K562 (cell line): ENCODE results near the gene UIMC1. TPM values are rescaled to one million over a fixed set of nuclear protein-coding genes. Genes with fewer than 3 reads are reported as not detected.

Experiments used
- BRD9 ChIP-seq: fragments of 450-650 bp; IDR thresholded peaks from 2 replicates; pipeline ENCODE4 v1.6.1; 2018; ENCODE audit warnings: low read depth; ENCODE audit not compliant: partially characterized antibody
- EP400 ChIP-seq: fragments of 450-650 bp; IDR thresholded peaks from 2 replicates; pipeline ENCODE4 v1.6.1; 2017; ENCODE audit warnings: antibody characterized with exemption, mild to moderate bottlenecking, moderate library complexity
- GABPA ChIP-seq: fragments of 200-800 bp; sonication (Bioruptor generic); conservative IDR thresholded peaks from 2 replicates; pipeline ENCODE4 v1.6.1; 2016; ENCODE audit warnings: low read depth, missing genetic modification characterization, missing compliant biosample characterization
- JUND ChIP-seq, 2 experiments: IDR thresholded peaks; 2 replicates in 1 of 2; 3 replicates in 1 of 2; pipeline ENCODE4 v1.6.1; 2011; ENCODE audit warnings: borderline replicate concordance in 2 of 2, low read depth in 2 of 2, low read length in 2 of 2, improper control_type of control experiment in 1 of 2, missing biosample characterization in 1 of 2, missing genetic modification characterization in 1 of 2, missing genetic modification reagents in 1 of 2
- MAFG ChIP-seq: fragments of 450-650 bp; conservative IDR thresholded peaks from 2 replicates; pipeline ENCODE4 v1.6.1; 2016; ENCODE audit warnings: missing genetic modification characterization, missing compliant biosample characterization
- NFE2 ChIP-seq: IDR thresholded peaks from 2 replicates; pipeline ENCODE4 v1.6.1; 2014; ENCODE audit warnings: antibody characterized with exemption, low read depth
- RBM14 ChIP-seq: fragments of 200-400 bp; formaldehyde crosslinking; IDR thresholded peaks from 2 replicates; pipeline ENCODE4 v1.6.1; 2018; ENCODE audit warnings: low read depth, mild to moderate bottlenecking, low read length, moderate library complexity, borderline replicate concordance; ENCODE audit not compliant: insufficient read depth
- SIN3B ChIP-seq: fragments of 450-650 bp; IDR thresholded peaks from 2 replicates; pipeline ENCODE4 v1.6.1; 2017; ENCODE audit warnings: low read depth, mild to moderate bottlenecking, moderate library complexity
- SMARCC2 ChIP-seq: fragments of 450-650 bp; IDR thresholded peaks from 2 replicates; pipeline ENCODE4 v1.6.1; 2017; ENCODE audit warnings: antibody characterized with exemption, moderate library complexity, mild to moderate bottlenecking, low read depth
- TEAD4 ChIP-seq, 2 experiments: sonication (generic) in 1 of 2; formaldehyde crosslinking in 1 of 2; IDR thresholded peaks; 2 replicates each; pipeline versions ENCODE4 v1.6.1 to v1.8.0; 2012 to 2022; ENCODE audit warnings: borderline replicate concordance in 1 of 2, inconsistent platforms in 1 of 2, low read length in 1 of 2, mild to moderate bottlenecking in 1 of 2, missing genetic modification reagents in 1 of 2
- ZNF316 ChIP-seq: fragments of 450-650 bp; IDR thresholded peaks from 2 replicates; pipeline ENCODE4 v1.6.1; 2016
- ZNF551 ChIP-seq: fragments of 250-450 bp; sonication (Bioruptor Pico); IDR thresholded peaks from 2 replicates; pipeline ENCODE4 v1.5.0; 2021; ENCODE audit warnings: mild to moderate bottlenecking, moderate library complexity
- polyA plus RNA-seq, 8 experiments: library from polyadenylated mRNA; depleted of rRNA in 4 of 8; stranded (reverse) in 5 of 8; unstranded in 3 of 8; fragments of >200 nt; fragmentation: Nextera tagmentation in 2 of 8; fragmentation: Illumina TruSeq in 1 of 8; extraction: Ambion mirVana in 2 of 8; extraction: Trizol in 1 of 8; gene quantifications; 2 replicates each; pipeline versions ENCODE4 v1.2.1 to v1.2.3, GENCODE V29; 2011 to 2014; ENCODE audit warnings: inconsistent platforms in 1 of 8, missing spikeins in 1 of 8
- total RNA-seq, 7 experiments: library from RNA; depleted of rRNA in 6 of 7; stranded (reverse); fragments of >200 nt in 6 of 7; fragmentation: Illumina TruSeq in 2 of 7; extraction: Trizol in 2 of 7; gene quantifications; 2 replicates each; pipeline versions ENCODE4 v1.2.1 to v1.2.3, GENCODE V29; 2011 to 2021; ENCODE audit warnings: low replicate concordance in 1 of 7
- TF ChIP-seq, protein P1 (sequence below): fragments of 250-450 bp; sonication (Bioruptor Pico); IDR thresholded peaks from 2 replicates; pipeline ENCODE4 v1.4.0; 2020
- TF ChIP-seq, protein P2 (sequence below): fragments of 450-650 bp; IDR thresholded peaks from 2 replicates; pipeline ENCODE4 v1.6.1; 2017; ENCODE audit warnings: antibody characterized with exemption, mild to moderate bottlenecking
- TF ChIP-seq, protein P3 (sequence below): fragments of 450-650 bp; IDR thresholded peaks from 2 replicates; pipeline ENCODE4 v1.6.1; 2018; ENCODE audit not compliant: partially characterized antibody
- TF ChIP-seq, protein P4 (sequence below): fragments of 450-650 bp; formaldehyde crosslinking; IDR thresholded peaks from 2 replicates; pipeline ENCODE4 v1.4.0; 2022; ENCODE audit warnings: missing genetic modification characterization

UIMC1 gene
- total and polyA plus RNA-seq, 9 of the 15 experiments (the other 6 are each of a cell fraction or from before 2014, with no cell fraction given), result 14.9 to 51.7 (median 36.8) TPM

DNA sequence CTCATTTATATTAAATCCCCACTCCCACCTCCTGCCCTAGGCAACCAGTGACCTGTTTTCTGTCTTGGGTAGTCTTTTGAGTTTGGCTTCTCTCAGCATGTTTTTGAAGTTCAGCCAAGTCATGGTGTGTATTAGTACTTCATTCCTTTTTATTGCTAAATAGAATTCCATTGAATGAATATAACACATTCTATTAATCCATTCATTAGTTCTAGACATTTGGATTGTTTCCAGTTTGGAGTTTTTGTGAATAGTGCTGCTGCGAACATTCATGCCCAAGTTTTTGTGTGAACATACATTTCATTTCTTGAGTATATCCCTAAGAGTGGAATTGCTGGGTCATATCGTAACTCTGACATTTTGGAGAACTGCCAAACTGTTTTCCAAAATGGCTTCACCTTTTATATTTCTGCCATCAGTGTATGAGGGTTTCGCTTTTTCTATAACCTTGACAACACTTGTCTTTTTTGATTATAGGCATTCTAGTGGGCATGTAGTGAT lies 18.6 kb upstream of the UIMC1 start (continued):
- no peak for TF ChIP-seq SIN3B
- no peak for TF ChIP-seq JUND (IDR thresholded peaks at IDR 0.05; ENCODE audit: borderline replicate concordance, low read depth, low read length)
- TF ChIP-seq JUND (tag; IDR thresholded peaks at IDR 0.05; ENCODE audit: borderline replicate concordance, low read depth, low read length), result peak; percentile 61; the same call in 1 of the 3 replicates
- TF ChIP-seq EP400, result 0 out of 2 replicates have a peak, but pooled peaks have one; percentile 18
- TF ChIP-seq, protein P1, sequence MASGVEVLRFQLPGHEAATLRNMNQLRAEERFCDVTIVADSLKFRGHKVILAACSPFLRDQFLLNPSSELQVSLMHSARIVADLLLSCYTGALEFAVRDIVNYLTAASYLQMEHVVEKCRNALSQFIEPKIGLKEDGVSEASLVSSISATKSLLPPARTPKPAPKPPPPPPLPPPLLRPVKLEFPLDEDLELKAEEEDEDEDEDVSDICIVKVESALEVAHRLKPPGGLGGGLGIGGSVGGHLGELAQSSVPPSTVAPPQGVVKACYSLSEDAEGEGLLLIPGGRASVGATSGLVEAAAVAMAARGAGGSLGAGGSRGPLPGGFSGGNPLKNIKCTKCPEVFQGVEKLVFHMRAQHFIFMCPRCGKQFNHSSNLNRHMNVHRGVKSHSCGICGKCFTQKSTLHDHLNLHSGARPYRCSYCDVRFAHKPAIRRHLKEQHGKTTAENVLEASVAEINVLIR (CRISPR knock-in tag), result no peak
- TF ChIP-seq, protein P2, sequence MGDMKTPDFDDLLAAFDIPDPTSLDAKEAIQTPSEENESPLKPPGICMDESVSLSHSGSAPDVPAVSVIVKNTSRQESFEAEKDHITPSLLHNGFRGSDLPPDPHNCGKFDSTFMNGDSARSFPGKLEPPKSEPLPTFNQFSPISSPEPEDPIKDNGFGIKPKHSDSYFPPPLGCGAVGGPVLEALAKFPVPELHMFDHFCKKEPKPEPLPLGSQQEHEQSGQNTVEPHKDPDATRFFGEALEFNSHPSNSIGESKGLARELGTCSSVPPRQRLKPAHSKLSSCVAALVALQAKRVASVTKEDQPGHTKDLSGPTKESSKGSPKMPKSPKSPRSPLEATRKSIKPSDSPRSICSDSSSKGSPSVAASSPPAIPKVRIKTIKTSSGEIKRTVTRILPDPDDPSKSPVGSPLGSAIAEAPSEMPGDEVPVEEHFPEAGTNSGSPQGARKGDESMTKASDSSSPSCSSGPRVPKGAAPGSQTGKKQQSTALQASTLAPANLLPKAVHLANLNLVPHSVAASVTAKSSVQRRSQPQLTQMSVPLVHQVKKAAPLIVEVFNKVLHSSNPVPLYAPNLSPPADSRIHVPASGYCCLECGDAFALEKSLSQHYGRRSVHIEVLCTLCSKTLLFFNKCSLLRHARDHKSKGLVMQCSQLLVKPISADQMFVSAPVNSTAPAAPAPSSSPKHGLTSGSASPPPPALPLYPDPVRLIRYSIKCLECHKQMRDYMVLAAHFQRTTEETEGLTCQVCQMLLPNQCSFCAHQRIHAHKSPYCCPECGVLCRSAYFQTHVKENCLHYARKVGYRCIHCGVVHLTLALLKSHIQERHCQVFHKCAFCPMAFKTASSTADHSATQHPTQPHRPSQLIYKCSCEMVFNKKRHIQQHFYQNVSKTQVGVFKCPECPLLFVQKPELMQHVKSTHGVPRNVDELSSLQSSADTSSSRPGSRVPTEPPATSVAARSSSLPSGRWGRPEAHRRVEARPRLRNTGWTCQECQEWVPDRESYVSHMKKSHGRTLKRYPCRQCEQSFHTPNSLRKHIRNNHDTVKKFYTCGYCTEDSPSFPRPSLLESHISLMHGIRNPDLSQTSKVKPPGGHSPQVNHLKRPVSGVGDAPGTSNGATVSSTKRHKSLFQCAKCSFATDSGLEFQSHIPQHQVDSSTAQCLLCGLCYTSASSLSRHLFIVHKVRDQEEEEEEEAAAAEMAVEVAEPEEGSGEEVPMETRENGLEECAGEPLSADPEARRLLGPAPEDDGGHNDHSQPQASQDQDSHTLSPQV, result peak; percentile 43; the same call in 1 of the 2 replicates
- TF ChIP-seq NFE2, result peak; percentile 73
- TF ChIP-seq GABPA, result no peak
- TF ChIP-seq ZNF316, result peak; percentile 76
- TF ChIP-seq, protein P3, sequence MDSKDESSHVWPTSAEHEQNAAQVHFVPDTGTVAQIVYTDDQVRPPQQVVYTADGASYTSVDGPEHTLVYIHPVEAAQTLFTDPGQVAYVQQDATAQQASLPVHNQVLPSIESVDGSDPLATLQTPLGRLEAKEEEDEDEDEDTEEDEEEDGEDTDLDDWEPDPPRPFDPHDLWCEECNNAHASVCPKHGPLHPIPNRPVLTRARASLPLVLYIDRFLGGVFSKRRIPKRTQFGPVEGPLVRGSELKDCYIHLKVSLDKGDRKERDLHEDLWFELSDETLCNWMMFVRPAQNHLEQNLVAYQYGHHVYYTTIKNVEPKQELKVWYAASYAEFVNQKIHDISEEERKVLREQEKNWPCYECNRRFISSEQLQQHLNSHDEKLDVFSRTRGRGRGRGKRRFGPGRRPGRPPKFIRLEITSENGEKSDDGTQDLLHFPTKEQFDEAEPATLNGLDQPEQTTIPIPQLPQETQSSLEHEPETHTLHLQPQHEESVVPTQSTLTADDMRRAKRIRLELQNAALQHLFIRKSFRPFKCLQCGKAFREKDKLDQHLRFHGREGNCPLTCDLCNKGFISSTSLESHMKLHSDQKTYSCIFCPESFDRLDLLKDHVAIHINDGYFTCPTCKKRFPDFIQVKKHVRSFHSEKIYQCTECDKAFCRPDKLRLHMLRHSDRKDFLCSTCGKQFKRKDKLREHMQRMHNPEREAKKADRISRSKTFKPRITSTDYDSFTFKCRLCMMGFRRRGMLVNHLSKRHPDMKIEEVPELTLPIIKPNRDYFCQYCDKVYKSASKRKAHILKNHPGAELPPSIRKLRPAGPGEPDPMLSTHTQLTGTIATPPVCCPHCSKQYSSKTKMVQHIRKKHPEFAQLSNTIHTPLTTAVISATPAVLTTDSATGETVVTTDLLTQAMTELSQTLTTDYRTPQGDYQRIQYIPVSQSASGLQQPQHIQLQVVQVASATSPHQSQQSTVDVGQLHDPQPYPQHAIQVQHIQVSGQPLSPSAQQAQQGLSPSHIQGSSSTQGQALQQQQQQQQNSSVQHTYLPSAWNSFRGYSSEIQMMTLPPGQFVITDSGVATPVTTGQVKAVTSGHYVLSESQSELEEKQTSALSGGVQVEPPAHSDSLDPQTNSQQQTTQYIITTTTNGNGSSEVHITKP, result no peak
- 0 out of 2 replicates have a peak, but pooled peaks have one; percentile 18 for TF ChIP-seq SMARCC2
- peak; percentile 52 for TF ChIP-seq TEAD4 (IDR thresholded peaks at IDR 0.05; ENCODE audit: low read length)
- TF ChIP-seq TEAD4 (CRISPR knock-in tag; IDR thresholded peaks at IDR 0.05; ENCODE audit: borderline replicate concordance), result no peak
- TF ChIP-seq, protein P4, sequence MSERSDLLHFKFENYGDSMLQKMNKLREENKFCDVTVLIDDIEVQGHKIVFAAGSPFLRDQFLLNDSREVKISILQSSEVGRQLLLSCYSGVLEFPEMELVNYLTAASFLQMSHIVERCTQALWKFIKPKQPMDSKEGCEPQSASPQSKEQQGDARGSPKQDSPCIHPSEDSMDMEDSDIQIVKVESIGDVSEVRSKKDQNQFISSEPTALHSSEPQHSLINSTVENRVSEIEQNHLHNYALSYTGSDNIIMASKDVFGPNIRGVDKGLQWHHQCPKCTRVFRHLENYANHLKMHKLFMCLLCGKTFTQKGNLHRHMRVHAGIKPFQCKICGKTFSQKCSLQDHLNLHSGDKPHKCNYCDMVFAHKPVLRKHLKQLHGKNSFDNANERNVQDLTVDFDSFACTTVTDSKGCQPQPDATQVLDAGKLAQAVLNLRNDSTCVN (CRISPR knock-in tag), result no peak
- peak; percentile 62 for TF ChIP-seq MAFG (tag)
- TF ChIP-seq ZNF551 (CRISPR knock-in tag), result no peak
- no peak for TF ChIP-seq BRD9
- no peak for TF ChIP-seq RBM14
